Smooth muscle cell (in vitro differentiated cells): Measurements from ENCODE around the gene TMED7. TPM values are rescaled to one million over a fixed set of nuclear protein-coding genes. Genes with fewer than 3 reads are reported as not detected.

Source experiments
- DNase-seq: peaks from one replicate; lab custom pipeline; 2025; ENCODE audit not compliant: unreplicated experiment; lab: John Stamatoyannopoulos, UW
- H2AFZ ChIP-seq: fragments of 200-600 bp; sonication (generic); 2 replicates; pipeline ENCODE4 v1.6.0; 2016; ENCODE audit warnings: antibody characterized with exemption, low read depth, mild to moderate bottlenecking
- H3F3A ChIP-seq: fragments of 200-600 bp; sonication (generic); 2 replicates; pipeline ENCODE4 v1.6.0; 2017; ENCODE audit warnings: antibody characterized with exemption, low read depth
- H3K27ac ChIP-seq: fragments of 200-600 bp; sonication (generic); 2 replicates; pipeline ENCODE4 v1.5.1; 2016; ENCODE audit warnings: low read depth, mild to moderate bottlenecking
- H3K27me3 ChIP-seq: fragments of 200-600 bp; sonication (generic); 2 replicates; pipeline ENCODE4 v1.6.1; 2016; ENCODE audit warnings: low read depth, mild to moderate bottlenecking
- H3K36me3 ChIP-seq: fragments of 200-600 bp; sonication (generic); 2 replicates; pipeline ENCODE4 v1.5.1; 2016; ENCODE audit warnings: low read depth
- H3K4me1 ChIP-seq: fragments of 200-600 bp; sonication (generic); 2 replicates; pipeline ENCODE4 v1.5.1; 2016; ENCODE audit warnings: low read depth
- H3K4me2 ChIP-seq: fragments of 200-600 bp; sonication (generic); 2 replicates; pipeline ENCODE4 v1.6.0; 2016; ENCODE audit warnings: mild to moderate bottlenecking
- H3K4me3 ChIP-seq: fragments of 200-600 bp; sonication (generic); 2 replicates; pipeline ENCODE4 v1.5.1; 2016; ENCODE audit warnings: mild to moderate bottlenecking
- H3K79me2 ChIP-seq: fragments of 200-600 bp; sonication (generic); 2 replicates; pipeline ENCODE4 v1.6.0; 2016; ENCODE audit warnings: low read depth, mild to moderate bottlenecking
- H3K9ac ChIP-seq: fragments of 200-600 bp; sonication (generic); 2 replicates; pipeline ENCODE4 v1.6.0; 2016; ENCODE audit warnings: low read depth
- H3K9me3 ChIP-seq: fragments of 200-600 bp; sonication (generic); replicated peaks from 2 replicates; pipeline ENCODE4 v1.5.1; 2016; ENCODE audit warnings: low read depth
- H4K20me1 ChIP-seq: fragments of 200-600 bp; sonication (generic); 2 replicates; pipeline ENCODE4 v1.6.0; 2016; ENCODE audit warnings: low read depth
- CTCF ChIP-seq: fragments of 200-600 bp; sonication (generic); IDR thresholded peaks from 2 replicates; pipeline ENCODE4 v1.5.1; 2017; ENCODE audit warnings: borderline replicate concordance, mild to moderate bottlenecking, antibody characterized with exemption; ENCODE audit not compliant: insufficient read depth, poor library complexity, severe bottlenecking
- WGBS: methylation state at CpG from one replicate; pipeline ENCODE4 v1.1.7; 2016; ENCODE audit warnings: low lambda C conversion rate; 5-methylcytosine and 5-hydroxymethylcytosine counted together
- polyA plus RNA-seq: library from polyadenylated mRNA; unstranded; fragments of >200 nt; fragmentation: Nextera tagmentation; extraction: Ambion mirVana; gene quantifications from 2 replicates; pipeline ENCODE4 v1.2.1, GENCODE V29; 2016
- total RNA-seq: library from RNA; depleted of rRNA; stranded (reverse); fragments of >200 nt; gene quantifications from 2 replicates; pipeline ENCODE4 v1.2.3, GENCODE V29; 2014

The TMED7 gene
- total and polyA plus RNA-seq, 2 experiments from 2014 or later: 91.5 to 236 TPM

GRCh38 chr5:115636008-115636407 is 10.2 kb upstream of the TMED7 start:
- DNase-seq: no peak
- Histone ChIP-seq H3K4me2 (no peak overlapping the region), H3K4me1 (peaks cover 6% of the 10 kb centered on the region), H3K36me3 (no peaks in the 10 kb centered on the region), H3K9me3 (no peaks in the 10 kb centered on the region), H3K79me2 (no peaks in the 10 kb centered on the region), H2AFZ (no peak overlapping the region), H3F3A (no peaks in the 10 kb centered on the region), H3K9ac (no peak overlapping the region), H3K4me3 (no peak overlapping the region), H3K27ac (no peak overlapping the region), H3K27me3 (no peaks in the 10 kb centered on the region), H4K20me1 (no peaks in the 10 kb centered on the region)
- no peak for TF ChIP-seq CTCF
- WGBS: 81% methylated on average over 1 of the region's 1 CpG

GRCh38 chr5:115634343-115635132 is 8.7 kb upstream of the TMED7 start:
- Histone ChIP-seq H2AFZ (peak overlapping the region; percentile 100), H3K9ac (peak overlapping the region; percentile 30), H3K9me3 (no peaks in the 10 kb centered on the region), H3K4me1 (peaks cover 6% of the 10 kb centered on the region), H3K4me3 (peak overlapping the region; percentile 51), H4K20me1 (no peaks in the 10 kb centered on the region), H3K27ac (peak overlapping the region; percentile 66), H3K4me2 (peak overlapping the region; percentile 87), H3F3A (peaks cover 3% of the 10 kb centered on the region), H3K36me3 (no peaks in the 10 kb centered on the region), H3K79me2 (no peaks in the 10 kb centered on the region), H3K27me3 (no peaks in the 10 kb centered on the region)
- 22% methylated on average over 8 of the region's 8 CpGs for WGBS
- peak; percentile 96 for TF ChIP-seq CTCF
- peak; percentile 30 for DNase-seq

GRCh38 chr5:115629903-115630302 is 4.1 kb upstream of the TMED7 start:
- no peaks in the 10 kb centered on the region for H3K27me3 ChIP-seq
- no peaks in the 10 kb centered on the region for H4K20me1 ChIP-seq
- DNase-seq: no peak
- peaks cover 9% of the 10 kb centered on the region for H3K79me2 ChIP-seq
- H3K4me3 ChIP-seq: no peak overlapping the region
- no peaks in the 10 kb centered on the region for H3K9me3 ChIP-seq
- H2AFZ ChIP-seq: peak overlapping the region; percentile 65
- H3F3A ChIP-seq: peaks cover 6% of the 10 kb centered on the region
- H3K4me1 ChIP-seq: peaks cover 15% of the 10 kb centered on the region
- TF ChIP-seq CTCF: no peak
- WGBS: 33% methylated on average over 1 of the region's 1 CpG
- no peak overlapping the region for H3K9ac ChIP-seq
- H3K4me2 ChIP-seq: peak overlapping the region; percentile 24
- peak overlapping the region; percentile 38 for H3K27ac ChIP-seq
- H3K36me3 ChIP-seq: no peaks in the 10 kb centered on the region

GRCh38 chr5:115627295-115627865 is 1.5 kb upstream of the TMED7 start:
- peaks cover 35% of the 10 kb centered on the region for H3K79me2 ChIP-seq
- H3K27me3 ChIP-seq: no peaks in the 10 kb centered on the region
- H4K20me1 ChIP-seq: peaks cover 24% of the 10 kb centered on the region
- H3K4me2 ChIP-seq: peak overlapping the region; percentile 81
- WGBS: 80% methylated on average over 5 of the region's 5 CpGs
- no peak overlapping the region for H3K4me3 ChIP-seq
- no peak overlapping the region for H2AFZ ChIP-seq
- peaks cover 6% of the 10 kb centered on the region for H3F3A ChIP-seq
- no peak for DNase-seq
- TF ChIP-seq CTCF: no peak
- peaks cover 30% of the 10 kb centered on the region for H3K4me1 ChIP-seq
- H3K36me3 ChIP-seq: no peaks in the 10 kb centered on the region
- H3K27ac ChIP-seq: peak overlapping the region; percentile 91
- no peak overlapping the region for H3K9ac ChIP-seq
- no peaks in the 10 kb centered on the region for H3K9me3 ChIP-seq
